Measurements from ENCODE around the gene LIN28A.
"Not testable (repeated sequence)": the region's sequence is repeated elsewhere in the genome, so short reads cannot be mapped to it uniquely, and the experiment has no call there.

The LIN28A gene, protein sequence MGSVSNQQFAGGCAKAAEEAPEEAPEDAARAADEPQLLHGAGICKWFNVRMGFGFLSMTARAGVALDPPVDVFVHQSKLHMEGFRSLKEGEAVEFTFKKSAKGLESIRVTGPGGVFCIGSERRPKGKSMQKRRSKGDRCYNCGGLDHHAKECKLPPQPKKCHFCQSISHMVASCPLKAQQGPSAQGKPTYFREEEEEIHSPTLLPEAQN

DNA sequence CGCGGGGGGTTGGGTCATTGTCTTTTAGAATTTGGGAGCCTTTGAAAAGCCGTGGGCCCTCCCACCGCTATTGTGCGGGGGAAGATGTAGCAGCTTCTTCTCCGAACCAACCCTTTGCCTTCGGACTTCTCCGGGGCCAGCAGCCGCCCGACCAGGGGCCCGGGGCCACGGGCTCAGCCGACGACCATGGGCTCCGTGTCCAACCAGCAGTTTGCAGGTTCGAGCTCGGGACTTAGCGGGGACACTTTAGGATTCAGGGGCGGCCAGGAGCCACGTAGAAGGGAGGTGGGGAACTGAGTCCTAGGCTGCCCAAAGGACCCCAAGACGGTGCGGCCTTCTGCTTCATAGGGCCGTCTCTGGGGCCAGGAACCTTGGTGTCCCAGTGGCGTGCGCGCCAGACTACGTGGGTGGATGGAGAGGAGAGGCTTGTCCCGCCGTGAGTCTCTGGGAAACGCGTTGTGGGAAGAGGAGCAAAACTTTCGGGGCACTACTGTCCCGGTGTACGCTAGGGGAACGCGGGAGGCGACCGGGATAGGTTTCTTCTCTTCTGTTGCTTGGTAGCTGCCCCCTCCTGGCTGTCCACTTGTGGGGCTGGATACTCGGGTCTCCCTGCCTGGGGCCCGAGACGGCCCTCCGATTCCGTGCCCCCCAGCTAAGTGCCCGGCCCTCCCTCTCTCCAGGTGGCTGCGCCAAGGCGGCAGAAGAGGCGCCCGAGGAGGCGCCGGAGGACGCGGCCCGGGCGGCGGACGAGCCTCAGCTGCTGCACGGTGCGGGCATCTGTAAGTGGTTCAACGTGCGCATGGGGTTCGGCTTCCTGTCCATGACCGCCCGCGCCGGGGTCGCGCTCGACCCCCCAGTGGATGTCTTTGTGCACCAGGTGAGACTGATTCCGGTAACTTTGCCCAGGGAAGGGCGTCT lies at the start of gene LIN28A:
Gene LIN28A (plus strand): TSS at position 112 of the 918 bp plus-strand sequence. CDS start 75 bp downstream, at position 187.
- Histone ChIP-seq H3K9me3 (ENCODE audit: control insufficient read depth, insufficient read depth, low read length) (no peaks in the 10 kb centered on the region), H3K4me1 (ENCODE audit: insufficient read depth, low read length) (peaks cover 30% of the 10 kb centered on the region), H3K9ac (ENCODE audit: low read depth, low read length) (peak within 1 kb of the TSS; percentile 88), H3K36me3 (ENCODE audit: insufficient read depth, low read length) (peaks cover 20% of the 10 kb centered on the region)

DNA sequence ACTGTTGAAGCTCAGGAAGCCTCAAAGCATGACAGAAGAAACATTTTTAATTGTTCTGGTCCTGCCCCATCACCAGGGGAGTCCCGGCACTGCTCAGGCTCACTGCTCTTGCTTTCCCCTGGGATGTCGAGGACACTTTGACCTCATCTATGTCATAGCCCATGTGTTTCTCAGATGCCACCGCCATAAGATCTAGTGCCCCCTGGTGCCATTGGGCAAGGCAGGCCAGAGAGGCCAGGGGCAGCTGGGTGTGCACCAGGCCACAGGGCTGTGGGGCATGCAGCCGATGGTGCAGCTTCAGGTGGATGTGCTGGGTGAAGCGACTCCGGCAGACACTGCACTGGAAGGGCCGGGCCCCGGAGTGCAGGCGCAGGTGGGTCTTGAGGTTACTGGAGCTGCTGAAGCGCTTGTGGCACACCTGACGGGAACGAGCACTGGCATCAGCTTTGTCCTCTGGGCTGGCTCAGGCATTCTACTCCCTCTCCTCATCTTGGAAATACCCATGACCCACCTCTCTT lies 49.0 kb upstream of the LIN28A start:
- Histone ChIP-seq H3K36me3 (ENCODE audit: insufficient read depth, low read length) (no peaks in the 10 kb centered on the region), H3K9ac (ENCODE audit: low read depth, low read length) (no peak overlapping the region), H3K4me1 (ENCODE audit: insufficient read depth, low read length) (peaks cover 18% of the 10 kb centered on the region), H3K9me3 (ENCODE audit: control insufficient read depth, insufficient read depth, low read length) (no peaks in the 10 kb centered on the region)

DNA sequence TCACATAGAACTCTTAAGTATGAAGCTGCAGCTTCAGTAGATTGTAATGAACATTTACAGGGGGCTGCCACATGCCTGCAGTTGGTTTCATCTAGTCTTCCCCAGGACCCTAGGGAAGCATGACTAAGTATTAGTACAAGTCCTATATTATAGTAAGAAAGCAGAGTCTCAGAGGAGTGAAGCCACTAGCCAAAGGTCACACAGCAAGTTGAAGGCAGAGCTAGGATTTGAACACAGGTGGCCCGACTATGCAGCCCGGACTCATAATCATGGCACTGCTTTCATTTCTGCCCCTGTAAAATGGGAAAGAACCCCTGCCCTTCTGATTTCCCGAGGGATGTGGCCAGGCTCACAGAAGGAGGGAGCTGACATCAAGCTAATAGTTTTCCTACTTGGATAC lies 48.3 kb upstream of the LIN28A start:
- no peaks in the 10 kb centered on the region for H3K9me3 ChIP-seq (ENCODE audit: control insufficient read depth, insufficient read depth, low read length)
- no peaks in the 10 kb centered on the region for H3K36me3 ChIP-seq (ENCODE audit: insufficient read depth, low read length)
- H3K4me1 ChIP-seq (ENCODE audit: insufficient read depth, low read length): peaks cover 11% of the 10 kb centered on the region
- H3K9ac ChIP-seq (ENCODE audit: low read depth, low read length): no peak overlapping the region

DNA sequence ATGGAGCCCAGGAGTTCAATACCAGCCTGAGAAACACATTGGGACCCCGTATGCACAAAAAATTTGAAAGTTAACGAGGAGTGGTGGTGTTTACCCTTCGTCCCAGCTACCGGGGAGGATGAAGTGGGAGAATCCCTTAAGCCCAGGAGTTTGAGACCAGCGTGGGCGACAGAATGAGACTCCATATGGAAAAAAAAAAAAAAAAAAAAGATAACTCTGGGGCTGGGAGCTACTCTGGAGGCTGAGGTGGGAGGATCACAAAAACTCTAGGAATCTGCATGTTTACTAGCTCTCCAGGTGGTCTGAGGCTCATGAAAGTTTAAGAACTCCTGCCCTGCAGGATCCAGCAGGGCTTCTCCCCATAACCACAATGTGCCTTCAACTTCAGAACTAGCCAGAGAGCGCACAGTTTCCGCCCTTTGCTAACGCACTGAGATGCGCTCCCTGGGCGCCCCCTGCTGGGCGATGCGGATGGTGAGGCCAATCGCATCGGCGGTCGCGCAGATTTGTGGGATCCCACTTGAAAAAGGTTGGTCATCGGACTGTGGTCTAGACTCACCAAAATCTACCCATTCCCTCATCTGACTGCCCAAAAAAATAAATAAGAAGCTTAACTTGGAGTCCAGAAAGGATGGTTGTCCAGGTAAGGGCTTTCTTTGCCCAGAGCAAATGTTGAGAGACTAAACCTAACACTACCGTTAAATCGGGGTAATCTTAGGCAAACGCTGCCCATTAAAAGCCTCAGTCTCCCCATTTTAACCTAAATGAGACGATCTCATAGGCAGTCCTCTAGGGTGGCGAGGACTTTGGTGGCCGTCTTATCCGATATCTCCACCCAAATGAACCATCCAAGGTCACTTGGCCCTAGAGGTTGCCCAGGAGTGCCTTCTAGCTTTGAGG lies 46.8 kb upstream of the LIN28A start:
- Histone ChIP-seq H3K36me3 (ENCODE audit: insufficient read depth, low read length) (no peaks in the 10 kb centered on the region), H3K9me3 (ENCODE audit: control insufficient read depth, insufficient read depth, low read length) (no peaks in the 10 kb centered on the region), H3K9ac (ENCODE audit: low read depth, low read length) (no peak overlapping the region), H3K4me1 (ENCODE audit: insufficient read depth, low read length) (peaks cover 9% of the 10 kb centered on the region)

- Histone ChIP-seq H3K9ac (ENCODE audit: low read depth, low read length) (no peak overlapping the region), H3K36me3 (ENCODE audit: insufficient read depth, low read length) (no peaks in the 10 kb centered on the region), H3K4me1 (ENCODE audit: insufficient read depth, low read length) (peaks cover 4% of the 10 kb centered on the region; the same call in 1 of the 2 replicates), H3K9me3 (ENCODE audit: control insufficient read depth, insufficient read depth, low read length) (no peaks in the 10 kb centered on the region)
Measured at GRCh38 chr1:26364956-26365355, 45.7 kb upstream of the LIN28A start.

- no peaks in the 10 kb centered on the region for H3K36me3 ChIP-seq (ENCODE audit: insufficient read depth, low read length)
- H3K9ac ChIP-seq (ENCODE audit: low read depth, low read length): no peak overlapping the region
- no peaks in the 10 kb centered on the region for H3K9me3 ChIP-seq (ENCODE audit: control insufficient read depth, insufficient read depth, low read length)
- peaks cover 4% of the 10 kb centered on the region; the same call in 1 of the 2 replicates for H3K4me1 ChIP-seq (ENCODE audit: insufficient read depth, low read length)
Measured at GRCh38 chr1:26367441-26367840, 43.2 kb upstream of the LIN28A start.

- H3K9me3 ChIP-seq (ENCODE audit: control insufficient read depth, insufficient read depth, low read length): no peaks in the 10 kb centered on the region
- H3K36me3 ChIP-seq (ENCODE audit: insufficient read depth, low read length): no peaks in the 10 kb centered on the region
- no peak overlapping the region for H3K9ac ChIP-seq (ENCODE audit: low read depth, low read length)
- peaks cover 4% of the 10 kb centered on the region; the same call in 1 of the 2 replicates for H3K4me1 ChIP-seq (ENCODE audit: insufficient read depth, low read length)
Measured at GRCh38 chr1:26368006-26368405, 42.6 kb upstream of the LIN28A start.

DNA sequence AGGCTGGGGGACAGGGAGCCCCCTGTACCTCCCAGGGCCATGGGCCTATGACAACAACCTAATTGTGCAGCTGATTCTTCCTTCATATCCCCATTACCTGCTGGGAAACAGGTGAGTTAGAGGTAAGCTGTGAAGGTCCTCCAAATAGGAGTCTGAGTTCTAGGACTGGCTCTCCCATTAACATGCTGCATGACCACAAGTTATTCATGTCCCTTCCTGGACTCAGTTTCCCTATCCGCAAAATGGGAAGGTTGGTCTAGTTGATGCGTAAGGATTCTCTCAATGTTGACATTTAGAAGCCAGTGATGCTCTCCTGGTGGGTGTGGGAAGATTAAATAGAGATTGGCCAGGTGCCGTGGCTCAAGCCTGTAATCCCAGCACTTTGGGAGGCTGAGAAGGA lies 42.1 kb upstream of the LIN28A start:
- H3K9ac ChIP-seq (ENCODE audit: low read depth, low read length): no peak overlapping the region
- no peaks in the 10 kb centered on the region for H3K36me3 ChIP-seq (ENCODE audit: insufficient read depth, low read length)
- H3K9me3 ChIP-seq (ENCODE audit: control insufficient read depth, insufficient read depth, low read length): no peaks in the 10 kb centered on the region

GRCh38 chr1:26370591-26371382 lies 39.8 kb upstream of the LIN28A start:
- Histone ChIP-seq H3K9ac (ENCODE audit: low read depth, low read length) (no peak overlapping the region), H3K36me3 (ENCODE audit: insufficient read depth, low read length) (no peaks in the 10 kb centered on the region), H3K4me1 (ENCODE audit: insufficient read depth, low read length) (peaks cover 14% of the 10 kb centered on the region; the same call in 1 of the 2 replicates), H3K9me3 (ENCODE audit: control insufficient read depth, insufficient read depth, low read length) (no peaks in the 10 kb centered on the region)

More for the DNA sequence above, 42.1 kb upstream of the LIN28A start:
- peaks cover 4% of the 10 kb centered on the region; the same call in 1 of the 2 replicates for H3K4me1 ChIP-seq (ENCODE audit: insufficient read depth, low read length)

GRCh38 chr1:26372039-26372438 lies 38.6 kb upstream of the LIN28A start:
- Histone ChIP-seq H3K9me3 (ENCODE audit: control insufficient read depth, insufficient read depth, low read length) (no peaks in the 10 kb centered on the region), H3K36me3 (ENCODE audit: insufficient read depth, low read length) (no peaks in the 10 kb centered on the region), H3K4me1 (ENCODE audit: insufficient read depth, low read length) (peaks cover 14% of the 10 kb centered on the region; the same call in 1 of the 2 replicates), H3K9ac (ENCODE audit: low read depth, low read length) (no peak overlapping the region)

- peaks cover 14% of the 10 kb centered on the region; the same call in 1 of the 2 replicates for H3K4me1 ChIP-seq (ENCODE audit: insufficient read depth, low read length)
- H3K36me3 ChIP-seq (ENCODE audit: insufficient read depth, low read length); H3K9ac ChIP-seq (ENCODE audit: low read depth, low read length); H3K9me3 ChIP-seq (ENCODE audit: control insufficient read depth, insufficient read depth, low read length): not testable (repeated sequence)
Measured at GRCh38 chr1:26372611-26373010, 38.0 kb upstream of the LIN28A start, which contains the start of gene ZNF683. ZNF683 (minus strand) TSS chr1:26372750; CDS start chr1:26368571, 4,179 bp downstream.

- peaks cover 17% of the 10 kb centered on the region; the same call in 1 of the 2 replicates for H3K4me1 ChIP-seq (ENCODE audit: insufficient read depth, low read length)
- no peaks in the 10 kb centered on the region for H3K36me3 ChIP-seq (ENCODE audit: insufficient read depth, low read length)
- no peaks in the 10 kb centered on the region for H3K9me3 ChIP-seq (ENCODE audit: control insufficient read depth, insufficient read depth, low read length)
- no peak overlapping the region for H3K9ac ChIP-seq (ENCODE audit: low read depth, low read length)
Measured at GRCh38 chr1:26373281-26373680, 37.3 kb upstream of the LIN28A start.

GRCh38 chr1:26373789-26374188 lies 36.8 kb upstream of the LIN28A start:
- Histone ChIP-seq H3K9me3 (ENCODE audit: control insufficient read depth, insufficient read depth, low read length) (no peaks in the 10 kb centered on the region), H3K9ac (ENCODE audit: low read depth, low read length) (no peak overlapping the region), H3K36me3 (ENCODE audit: insufficient read depth, low read length) (no peaks in the 10 kb centered on the region), H3K4me1 (ENCODE audit: insufficient read depth, low read length) (peaks cover 20% of the 10 kb centered on the region; the same call in 1 of the 2 replicates)
